Measurements from ENCODE around the gene CDC42BPG. TPM values are rescaled to one million over a fixed set of nuclear protein-coding genes. Genes with fewer than 3 reads are reported as not detected.

CDC42BPG gene
- total and polyA plus RNA-seq, 2 experiments from 2014 or later, result not detected

DNA sequence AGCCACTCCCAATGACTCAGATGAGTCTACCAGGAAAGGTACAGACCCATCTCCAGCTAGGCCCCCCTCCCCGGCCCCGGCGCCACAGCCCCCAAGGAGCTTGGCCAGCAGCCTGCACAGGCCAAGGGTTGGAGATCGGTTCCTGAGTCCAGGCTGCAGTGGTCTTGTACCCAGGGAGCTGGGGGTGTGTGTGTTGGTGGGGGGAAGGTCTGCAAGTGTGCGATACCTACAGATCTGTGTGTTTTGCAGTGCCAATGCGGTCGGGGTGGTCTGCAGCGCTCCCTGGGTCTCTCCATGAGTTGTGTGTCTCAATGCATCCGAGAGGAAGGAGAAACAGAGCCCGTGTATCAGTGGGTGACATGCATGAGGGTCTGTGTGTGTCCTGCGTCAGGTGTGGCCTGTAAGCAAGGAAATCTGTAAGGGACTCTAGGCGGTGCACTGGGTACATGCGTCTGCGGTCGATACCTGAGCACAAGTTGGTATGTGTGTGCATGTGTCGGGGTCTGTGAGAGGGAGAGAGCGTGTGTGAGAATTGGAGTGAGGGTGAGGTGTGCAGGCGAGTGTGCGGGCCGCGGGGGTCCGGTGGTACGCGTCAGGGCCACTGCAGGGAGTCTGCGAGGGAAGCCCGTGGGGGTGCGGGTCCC, 645 bp downstream of the CDC42BPG start:
- in situ Hi-C loops (cut with MboI), result no loop called here
- Histone ChIP-seq H3F3A (ENCODE audit: insufficient read depth) (peaks cover 13% of the 10 kb centered on the region), H3K9me2 (ENCODE audit: insufficient read depth) (no peaks in the 10 kb centered on the region), H4K20me1 (ENCODE audit: insufficient read depth) (no peaks in the 10 kb centered on the region), H3K27me3 (replicated peaks; ENCODE audit: insufficient read depth) (no peaks in the 10 kb centered on the region), H3K79me2 (ENCODE audit: insufficient read depth) (no peaks in the 10 kb centered on the region), H3K9me3 (ENCODE audit: low read depth) (no peaks in the 10 kb centered on the region), H3K9ac (no peak overlapping the region), H3K36me3 (ENCODE audit: low read depth) (no peaks in the 10 kb centered on the region), H3K4me3 (no peak overlapping the region), H3K4me2 (ENCODE audit: unreplicated experiment) (no peak overlapping the region), H3K27ac (no peak overlapping the region), H3K4me1 (ENCODE audit: insufficient read depth) (no peaks in the 10 kb centered on the region), H2AFZ (no peak overlapping the region)
- WGBS, 2 experiments (ENCODE audit: low coverage in 1 of 2, low lambda C conversion rate in 2 of 2, missing lambda C conversion rate in 2 of 2), result 69 to 79% methylated on average over 22 to 27 of the region's 27 CpGs
- TF ChIP-seq EZH2phosphoT487 (IDR thresholded peaks at IDR 0.05; ENCODE audit: insufficient read depth, low read depth) (no peak), EZH2 (IDR thresholded peaks at IDR 0.05; ENCODE audit: insufficient read depth, poor library complexity, severe bottlenecking) (no peak)
- no peak for DNase-seq

DNA sequence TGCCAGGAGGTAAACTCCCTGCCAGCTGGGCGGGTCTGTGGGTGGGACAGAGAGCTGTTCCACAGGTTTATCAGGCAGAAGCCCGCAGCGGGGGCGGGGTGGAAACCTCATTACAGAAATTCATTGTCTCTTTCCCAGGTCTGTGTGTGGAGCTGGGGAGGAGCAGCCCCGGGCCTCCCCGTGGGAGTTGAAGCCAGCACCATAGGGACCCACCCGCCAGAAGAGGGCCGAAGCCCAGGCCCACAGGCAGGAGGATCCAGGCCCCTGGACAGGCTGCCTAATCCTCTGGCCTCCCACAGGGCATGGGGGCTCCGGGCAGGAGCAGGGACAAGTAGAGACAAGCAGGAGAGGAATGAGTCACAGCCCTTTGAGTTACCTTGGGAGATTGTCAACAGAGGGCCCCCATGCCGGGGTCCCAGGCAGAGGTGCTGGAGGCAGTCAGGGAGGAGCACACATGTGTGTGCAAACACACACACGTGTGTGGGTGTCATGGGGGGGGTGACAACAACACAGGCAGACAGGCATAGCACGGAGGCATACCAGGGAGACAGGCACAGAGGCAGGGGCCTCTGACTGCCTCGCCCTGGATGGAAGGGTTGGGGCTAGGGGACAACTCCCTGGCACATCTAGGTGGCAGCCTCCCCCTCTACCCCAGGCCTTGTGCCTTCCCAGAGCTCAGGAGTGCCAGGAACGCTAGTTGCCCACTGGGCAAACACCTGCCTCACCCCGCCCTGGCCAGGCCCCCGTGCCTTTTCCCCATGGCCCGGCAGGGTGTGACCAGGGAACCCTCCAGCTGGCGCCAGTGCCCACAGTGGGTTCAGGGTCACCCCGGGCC, 1.4 kb downstream of the CDC42BPG start:
- Histone ChIP-seq H3K9me2 (ENCODE audit: insufficient read depth) (no peaks in the 10 kb centered on the region), H3K9ac (no peak overlapping the region), H3K9me3 (ENCODE audit: low read depth) (no peaks in the 10 kb centered on the region), H3K4me2 (ENCODE audit: unreplicated experiment) (no peak overlapping the region), H4K20me1 (ENCODE audit: insufficient read depth) (no peaks in the 10 kb centered on the region), H3K27me3 (replicated peaks; ENCODE audit: insufficient read depth) (no peaks in the 10 kb centered on the region), H2AFZ (no peak overlapping the region), H3K79me2 (ENCODE audit: insufficient read depth) (no peaks in the 10 kb centered on the region), H3K27ac (no peak overlapping the region), H3K36me3 (ENCODE audit: low read depth) (no peaks in the 10 kb centered on the region), H3K4me1 (ENCODE audit: insufficient read depth) (no peaks in the 10 kb centered on the region), H3K4me3 (no peak overlapping the region), H3F3A (ENCODE audit: insufficient read depth) (peaks cover 7% of the 10 kb centered on the region)
- 75 to 85% methylated on average over 19 of the region's 19 CpGs for WGBS, 2 experiments (ENCODE audit: low coverage in 1 of 2, low lambda C conversion rate in 2 of 2, missing lambda C conversion rate in 2 of 2)
- in situ Hi-C loops (cut with MboI), result no loop called here
- no peak for DNase-seq
- TF ChIP-seq EZH2phosphoT487 (IDR thresholded peaks at IDR 0.05; ENCODE audit: insufficient read depth, low read depth) (no peak), EZH2 (IDR thresholded peaks at IDR 0.05; ENCODE audit: insufficient read depth, poor library complexity, severe bottlenecking) (no peak)

DNA sequence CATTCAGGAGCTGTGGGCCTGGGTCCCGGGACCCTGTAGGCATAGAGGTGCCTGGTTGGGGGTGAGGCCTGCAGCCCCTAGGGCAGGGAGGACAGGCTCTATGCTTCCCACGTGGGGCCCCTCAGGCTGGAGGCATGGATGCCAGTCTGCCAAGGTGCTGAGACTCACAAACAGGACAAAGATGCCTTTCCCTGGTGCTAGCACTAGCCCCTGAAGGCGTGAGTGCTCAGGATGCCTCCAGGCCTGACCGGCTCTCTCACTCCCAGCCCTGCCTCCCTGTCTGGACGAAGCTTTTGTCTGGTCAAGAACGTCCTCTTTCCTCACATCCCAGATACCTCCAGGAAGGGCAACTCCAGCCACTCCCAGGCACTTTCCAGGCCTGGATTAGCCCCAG, 2.1 kb downstream of the CDC42BPG start:
- Histone ChIP-seq H3F3A (ENCODE audit: insufficient read depth) (peaks cover 7% of the 10 kb centered on the region; the same call in 1 of the 2 replicates), H3K9me3 (ENCODE audit: low read depth) (no peaks in the 10 kb centered on the region), H3K9me2 (ENCODE audit: insufficient read depth) (no peaks in the 10 kb centered on the region), H3K9ac (no peak overlapping the region), H3K4me3 (no peak overlapping the region), H2AFZ (no peak overlapping the region), H3K36me3 (ENCODE audit: low read depth) (no peaks in the 10 kb centered on the region), H4K20me1 (ENCODE audit: insufficient read depth) (no peaks in the 10 kb centered on the region), H3K27me3 (replicated peaks; ENCODE audit: insufficient read depth) (no peaks in the 10 kb centered on the region), H3K27ac (no peak overlapping the region), H3K4me1 (ENCODE audit: insufficient read depth) (no peaks in the 10 kb centered on the region), H3K4me2 (ENCODE audit: unreplicated experiment) (no peak overlapping the region), H3K79me2 (ENCODE audit: insufficient read depth) (no peaks in the 10 kb centered on the region)
- in situ Hi-C loops (cut with MboI), result no loop called here
- no peak for DNase-seq
- whole genome bisulfite sequencing, 2 experiments (ENCODE audit: low coverage in 1 of 2, low lambda C conversion rate in 2 of 2, missing lambda C conversion rate in 2 of 2), result 70 to 73% methylated on average over 6 of the region's 6 CpGs
- TF ChIP-seq EZH2 (IDR thresholded peaks at IDR 0.05; ENCODE audit: insufficient read depth, poor library complexity, severe bottlenecking), result no peak
- TF ChIP-seq EZH2phosphoT487 (IDR thresholded peaks at IDR 0.05; ENCODE audit: insufficient read depth, low read depth), result no peak

DNA sequence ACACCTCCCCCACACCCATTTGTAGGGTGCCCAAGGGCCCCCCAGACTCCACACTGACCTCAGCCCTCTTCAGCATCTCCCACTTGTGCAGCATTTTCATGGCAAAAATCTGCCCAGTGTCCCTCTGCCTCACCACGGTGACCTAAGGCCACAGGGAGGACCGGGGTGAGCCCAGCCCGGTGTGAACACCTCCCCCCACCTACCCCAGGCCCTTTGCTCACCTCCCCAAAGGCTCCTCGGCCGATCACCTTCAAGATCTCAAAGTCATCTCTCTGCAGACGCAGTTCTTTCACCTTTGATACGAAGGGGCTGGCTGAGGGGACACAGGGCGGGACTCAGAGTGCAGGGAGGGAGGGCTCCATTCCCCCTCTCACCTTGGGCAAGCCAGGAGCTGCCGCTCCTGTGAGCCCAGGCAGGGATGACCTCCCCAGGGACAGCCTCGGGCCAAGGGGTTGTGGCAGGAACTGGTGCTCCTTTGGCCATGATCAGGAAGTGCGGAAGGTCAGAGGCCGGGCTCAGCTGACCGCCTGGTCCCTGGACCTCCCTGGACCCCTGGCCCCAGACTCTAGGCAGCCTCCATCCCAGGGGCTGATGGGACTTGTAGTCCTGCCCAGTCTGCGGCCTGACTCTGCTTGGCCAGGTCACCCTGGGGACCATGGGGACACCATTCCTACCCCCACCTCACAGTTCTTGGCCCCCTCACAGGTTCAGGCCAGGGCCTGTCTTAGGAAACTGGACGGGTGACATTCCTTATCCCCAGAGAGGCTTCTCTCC, 2.7 kb downstream of the CDC42BPG start:
- no peaks in the 10 kb centered on the region for H3K9me2 ChIP-seq (ENCODE audit: insufficient read depth)
- H3K4me3 ChIP-seq, result no peak overlapping the region
- no peaks in the 10 kb centered on the region for H3K9me3 ChIP-seq (ENCODE audit: low read depth)
- in situ Hi-C loops (cut with MboI), result no loop called here
- H4K20me1 ChIP-seq (ENCODE audit: insufficient read depth), result no peaks in the 10 kb centered on the region
- H3K27ac ChIP-seq, result no peak overlapping the region
- TF ChIP-seq EZH2 (IDR thresholded peaks at IDR 0.05; ENCODE audit: insufficient read depth, poor library complexity, severe bottlenecking) (no peak), EZH2phosphoT487 (IDR thresholded peaks at IDR 0.05; ENCODE audit: insufficient read depth, low read depth) (no peak)
- no peak overlapping the region for H3K9ac ChIP-seq
- no peaks in the 10 kb centered on the region for H3K36me3 ChIP-seq (ENCODE audit: low read depth)
- H3F3A ChIP-seq (ENCODE audit: insufficient read depth), result peaks cover 7% of the 10 kb centered on the region; the same call in 1 of the 2 replicates
- WGBS, 2 experiments (ENCODE audit: low coverage in 1 of 2, low lambda C conversion rate in 2 of 2, missing lambda C conversion rate in 2 of 2), result 80 to 87% methylated on average over 15 of the region's 15 CpGs
- H2AFZ ChIP-seq, result no peak overlapping the region
- no peaks in the 10 kb centered on the region for H3K79me2 ChIP-seq (ENCODE audit: insufficient read depth)
- no peak overlapping the region for H3K4me2 ChIP-seq (ENCODE audit: unreplicated experiment)
- no peaks in the 10 kb centered on the region for H3K4me1 ChIP-seq (ENCODE audit: insufficient read depth)
- no peaks in the 10 kb centered on the region for H3K27me3 ChIP-seq (replicated peaks; ENCODE audit: insufficient read depth)
- DNase-seq, result no peak

Measured in GM23248 (cell line).